Ishikawa (cell line): ENCODE data around the gene RTTN.

Source experiments
- CEBPB ChIP-seq: IDR thresholded peaks from 2 replicates; pipeline ENCODE4 v1.6.1; 2012
- CREB1 ChIP-seq: IDR thresholded peaks from 2 replicates; pipeline ENCODE4 v1.6.1; 2012; ENCODE audit warnings: low read depth
- EGR1 ChIP-seq: IDR thresholded peaks from 2 replicates; pipeline ENCODE4 v1.6.1; 2012
- EP300 ChIP-seq: IDR thresholded peaks from 2 replicates; pipeline ENCODE4 v1.6.1; 2012; ENCODE audit warnings: borderline replicate concordance
- FOXM1 ChIP-seq: IDR thresholded peaks from 2 replicates; pipeline ENCODE4 v1.6.1; 2012; ENCODE audit warnings: low read depth, borderline replicate concordance
- NFIC ChIP-seq: IDR thresholded peaks from 2 replicates; pipeline ENCODE4 v1.6.1; 2012
- TAF1 ChIP-seq: IDR thresholded peaks from 2 replicates; pipeline ENCODE4 v1.6.1; 2012; ENCODE audit warnings: low read depth, mild to moderate bottlenecking
- TCF12 ChIP-seq: IDR thresholded peaks from 2 replicates; pipeline ENCODE4 v1.6.1; 2012; ENCODE audit warnings: low read depth
- TEAD4 ChIP-seq: IDR thresholded peaks from 2 replicates; pipeline ENCODE4 v1.6.1; 2012
- YY1 ChIP-seq: IDR thresholded peaks from 2 replicates; pipeline ENCODE4 v1.6.1; 2012; ENCODE audit warnings: low read depth
- TF ChIP-seq, protein P1 (sequence below): IDR thresholded peaks from 2 replicates; pipeline ENCODE4 v1.6.1; 2012
- TF ChIP-seq, protein P2 (sequence below): IDR thresholded peaks from 2 replicates; pipeline ENCODE4 v1.6.1; 2012
- TF ChIP-seq, protein P3 (sequence below): IDR thresholded peaks from 2 replicates; pipeline ENCODE4 v1.6.1; 2012; ENCODE audit warnings: low read depth, mild to moderate bottlenecking

RTTN gene

DNA sequence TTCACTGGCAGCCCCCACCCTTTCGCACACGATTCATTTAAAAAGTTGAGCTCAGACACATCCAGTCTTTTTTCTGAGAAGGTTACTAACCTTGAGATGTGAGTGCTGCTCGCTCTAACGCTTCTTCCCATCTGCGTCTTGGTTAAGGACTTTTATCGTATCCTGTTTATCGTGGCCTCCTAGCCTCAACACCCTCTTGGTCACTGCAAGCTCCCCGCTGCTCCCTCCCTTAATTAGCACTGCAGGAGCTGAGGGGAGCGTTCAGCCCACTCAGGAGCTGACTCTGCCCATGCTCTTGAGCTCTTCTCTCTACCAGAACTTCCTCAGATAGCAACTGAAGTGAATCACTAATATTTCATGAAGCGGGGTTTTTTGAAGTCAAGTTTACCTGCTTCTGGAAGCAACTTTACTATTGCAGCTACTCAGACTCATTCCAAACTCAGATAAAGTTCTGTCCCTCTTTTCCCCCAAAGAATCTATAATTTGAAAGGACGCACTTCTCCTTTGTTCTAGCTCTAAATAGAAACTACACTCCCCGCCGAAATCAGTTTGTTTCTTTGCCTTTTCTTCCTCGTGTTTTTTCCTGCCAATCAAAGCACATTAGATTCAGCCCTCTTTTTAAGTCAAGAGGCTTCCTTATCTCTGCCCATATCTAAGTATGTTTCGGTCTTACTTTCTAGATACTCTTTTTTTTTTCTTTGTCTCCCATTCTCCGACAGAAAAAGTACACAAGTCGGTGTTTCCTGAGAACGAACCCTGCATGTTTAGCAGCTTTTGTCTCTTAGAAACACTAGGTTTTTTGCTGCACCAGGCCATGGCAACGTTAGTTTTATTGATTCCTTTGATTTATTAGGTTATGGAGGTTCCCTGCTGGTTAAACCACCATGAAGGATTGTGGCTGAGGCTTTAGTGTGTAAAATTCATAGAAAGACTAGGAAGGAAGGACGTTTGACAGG lies 248.5 kb downstream of the RTTN start:
- TF ChIP-seq CREB1 (no peak), TAF1 (no peak), TCF12 (no peak), CEBPB (no peak), NFIC (no peak)

DNA sequence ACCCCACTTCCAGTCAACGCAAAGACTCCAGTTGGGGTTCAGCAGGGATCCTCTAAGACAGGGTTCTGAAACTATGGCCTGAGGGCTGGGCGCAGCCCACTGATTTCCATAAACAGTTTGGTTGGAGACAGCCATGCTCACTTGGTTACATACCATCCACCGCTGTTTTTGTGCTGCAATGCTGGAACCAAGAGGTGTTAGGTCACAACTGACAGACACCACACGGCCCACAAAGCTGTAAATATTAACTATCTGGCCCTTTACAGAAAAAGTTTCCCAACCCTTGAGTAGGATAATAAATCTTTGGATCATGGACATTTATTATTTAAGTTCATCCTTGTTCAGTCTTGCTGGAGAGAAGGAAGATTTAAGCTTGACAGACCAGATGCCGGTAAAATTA lies 249.4 kb downstream of the RTTN start:
- no peak for TF ChIP-seq NFIC
- TF ChIP-seq TAF1 = no peak
- TF ChIP-seq, protein P1, sequence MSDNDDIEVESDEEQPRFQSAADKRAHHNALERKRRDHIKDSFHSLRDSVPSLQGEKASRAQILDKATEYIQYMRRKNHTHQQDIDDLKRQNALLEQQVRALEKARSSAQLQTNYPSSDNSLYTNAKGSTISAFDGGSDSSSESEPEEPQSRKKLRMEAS = no peak
- TF ChIP-seq, protein P2, sequence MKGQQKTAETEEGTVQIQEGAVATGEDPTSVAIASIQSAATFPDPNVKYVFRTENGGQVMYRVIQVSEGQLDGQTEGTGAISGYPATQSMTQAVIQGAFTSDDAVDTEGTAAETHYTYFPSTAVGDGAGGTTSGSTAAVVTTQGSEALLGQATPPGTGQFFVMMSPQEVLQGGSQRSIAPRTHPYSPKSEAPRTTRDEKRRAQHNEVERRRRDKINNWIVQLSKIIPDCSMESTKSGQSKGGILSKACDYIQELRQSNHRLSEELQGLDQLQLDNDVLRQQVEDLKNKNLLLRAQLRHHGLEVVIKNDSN = no peak
- no peak for TF ChIP-seq YY1
- no peak for TF ChIP-seq EP300

DNA sequence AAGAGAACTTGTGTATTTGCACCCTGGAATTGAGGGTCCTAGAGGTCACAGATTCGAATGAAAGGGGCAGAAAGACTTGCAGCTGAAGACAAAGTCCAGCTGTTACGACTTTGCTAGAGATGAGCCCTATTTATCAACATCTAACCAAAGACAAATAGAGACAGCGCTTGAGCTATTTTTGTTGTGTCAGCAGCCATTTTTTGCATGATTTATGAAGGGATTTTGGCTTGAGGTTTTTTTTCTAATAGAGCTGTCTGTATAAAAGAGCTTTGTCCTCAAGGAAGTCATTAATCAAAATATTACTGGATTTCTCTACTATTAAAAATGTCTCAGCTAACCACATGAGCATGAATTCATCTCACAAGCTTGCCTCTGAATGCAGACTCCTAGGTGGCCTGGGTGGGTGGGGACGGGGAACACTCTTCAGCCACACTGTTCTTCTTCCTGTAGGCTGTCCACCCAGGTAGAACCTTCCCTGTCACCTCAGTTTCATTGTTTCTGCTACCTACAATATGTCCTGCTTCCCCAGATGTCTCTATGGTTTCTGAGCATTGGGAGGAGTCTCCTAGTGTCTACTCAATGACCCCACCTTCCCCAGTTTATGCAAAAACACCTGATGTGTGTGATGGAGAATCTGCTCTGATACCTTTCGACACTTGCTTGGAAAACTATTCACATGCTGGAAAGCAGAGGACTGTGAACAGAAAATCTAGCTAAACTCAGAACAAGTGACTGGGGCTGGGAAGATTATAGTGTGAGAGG lies 250.6 kb downstream of the RTTN start:
- TF ChIP-seq TEAD4 (no peak), TCF12 (no peak), FOXM1 (no peak), EP300 (no peak), CREB1 (no peak), CEBPB (no peak), YY1 (no peak)
- TF ChIP-seq, protein P2 = no peak
- TF ChIP-seq, protein P3, sequence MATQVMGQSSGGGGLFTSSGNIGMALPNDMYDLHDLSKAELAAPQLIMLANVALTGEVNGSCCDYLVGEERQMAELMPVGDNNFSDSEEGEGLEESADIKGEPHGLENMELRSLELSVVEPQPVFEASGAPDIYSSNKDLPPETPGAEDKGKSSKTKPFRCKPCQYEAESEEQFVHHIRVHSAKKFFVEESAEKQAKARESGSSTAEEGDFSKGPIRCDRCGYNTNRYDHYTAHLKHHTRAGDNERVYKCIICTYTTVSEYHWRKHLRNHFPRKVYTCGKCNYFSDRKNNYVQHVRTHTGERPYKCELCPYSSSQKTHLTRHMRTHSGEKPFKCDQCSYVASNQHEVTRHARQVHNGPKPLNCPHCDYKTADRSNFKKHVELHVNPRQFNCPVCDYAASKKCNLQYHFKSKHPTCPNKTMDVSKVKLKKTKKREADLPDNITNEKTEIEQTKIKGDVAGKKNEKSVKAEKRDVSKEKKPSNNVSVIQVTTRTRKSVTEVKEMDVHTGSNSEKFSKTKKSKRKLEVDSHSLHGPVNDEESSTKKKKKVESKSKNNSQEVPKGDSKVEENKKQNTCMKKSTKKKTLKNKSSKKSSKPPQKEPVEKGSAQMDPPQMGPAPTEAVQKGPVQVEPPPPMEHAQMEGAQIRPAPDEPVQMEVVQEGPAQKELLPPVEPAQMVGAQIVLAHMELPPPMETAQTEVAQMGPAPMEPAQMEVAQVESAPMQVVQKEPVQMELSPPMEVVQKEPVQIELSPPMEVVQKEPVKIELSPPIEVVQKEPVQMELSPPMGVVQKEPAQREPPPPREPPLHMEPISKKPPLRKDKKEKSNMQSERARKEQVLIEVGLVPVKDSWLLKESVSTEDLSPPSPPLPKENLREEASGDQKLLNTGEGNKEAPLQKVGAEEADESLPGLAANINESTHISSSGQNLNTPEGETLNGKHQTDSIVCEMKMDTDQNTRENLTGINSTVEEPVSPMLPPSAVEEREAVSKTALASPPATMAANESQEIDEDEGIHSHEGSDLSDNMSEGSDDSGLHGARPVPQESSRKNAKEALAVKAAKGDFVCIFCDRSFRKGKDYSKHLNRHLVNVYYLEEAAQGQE = no peak

DNA sequence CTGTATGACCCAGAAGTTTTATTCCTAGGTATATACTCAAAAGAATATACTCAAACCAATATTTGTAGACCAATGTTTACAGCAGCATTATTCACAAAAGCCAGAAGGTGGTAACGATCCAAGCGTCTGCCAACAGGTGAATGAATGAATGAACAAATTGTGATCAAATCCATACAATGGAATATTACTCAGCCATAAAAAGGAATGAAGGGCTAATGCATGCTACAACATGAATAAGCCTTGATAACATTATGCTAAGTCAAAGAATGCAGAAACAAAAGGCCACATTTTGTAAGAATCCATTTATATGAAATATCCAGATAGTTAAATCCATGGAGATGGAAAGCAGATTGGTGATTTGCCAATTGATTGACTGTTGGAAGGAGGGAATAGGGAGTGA lies 252.3 kb downstream of the RTTN start:
- no peak for TF ChIP-seq EGR1
- no peak for TF ChIP-seq TCF12
- TF ChIP-seq CREB1 = no peak
- TF ChIP-seq, protein P2 = no peak
